ENCODE measurements around the gene GDPD3. TPM values are rescaled to one million over a fixed set of nuclear protein-coding genes. Genes with fewer than 3 reads are reported as not detected.

The GDPD3 gene
- total and polyA plus RNA-seq, 2 of the 13 experiments (the other 11 are each of a cell fraction or from before 2014, with no cell fraction given) = 18.7 to 20.6 TPM

DNA sequence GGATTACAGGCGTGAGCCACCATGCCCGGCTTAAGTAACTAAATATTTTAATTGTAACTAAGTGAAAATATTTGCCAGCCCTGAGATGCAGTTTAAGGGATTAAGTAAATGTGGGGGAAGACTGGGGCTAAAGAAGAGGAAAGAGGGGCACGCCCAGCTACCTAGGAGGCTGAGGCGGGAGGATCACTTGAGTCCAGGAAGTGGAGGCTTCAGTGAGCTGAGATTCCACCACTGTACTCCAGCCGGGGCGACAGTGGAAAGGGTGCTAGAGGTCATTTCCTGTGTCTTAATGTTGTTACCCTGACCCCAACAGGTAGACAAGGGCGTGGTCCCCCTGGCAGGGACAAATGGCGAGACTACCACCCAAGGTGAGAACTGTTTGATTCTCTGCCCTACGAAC lies 45.0 kb downstream of the GDPD3 start:
- no peaks in the 10 kb centered on the region for H3K9me3 ChIP-seq (ENCODE audit: low read length)
- H4K20me1 ChIP-seq (ENCODE audit: insufficient read depth, low read length) = peaks cover 71% of the 10 kb centered on the region
- peak overlapping the region in 2 of 3 experiments; percentile 16 to 47; a peak in 4 of 6 replicates for H3K4me3 ChIP-seq (replicated peaks in 1 of 3; ENCODE audit: insufficient read depth in 1 of 3, low read depth in 2 of 3, low read length in 3 of 3)
- no peak overlapping the region for H2AFZ ChIP-seq (ENCODE audit: low read length)
- WGBS (ENCODE audit: low lambda C conversion rate) = 96% methylated on average over 9 of the region's 9 CpGs
- FAIRE-seq (no peak), DNase-seq (ENCODE audit: low spot score) (no peak), ATAC-seq (no peak)
- in situ Hi-C loops (cut with HindIII; ENCODE audit: extremely low pct_ligation_motif_present, low pct_unique_long_range_greater_than_20kb) = no loop called here
- peaks cover 35 to 57% of the 10 kb centered on the region in 2 experiments for H3K36me3 ChIP-seq (replicated peaks in 1 of 2; ENCODE audit: control insufficient read depth in 1 of 2, insufficient read depth in 2 of 2, low read length in 2 of 2)
- H3K27ac ChIP-seq (ENCODE audit: extremely low read length, insufficient read depth, low read length) = peak overlapping the region; percentile 32
- H3K79me2 ChIP-seq (ENCODE audit: insufficient read depth, low read length) = peaks cover 56% of the 10 kb centered on the region
- CTCF ChIA-PET (ENCODE audit: low intra/inter-chr PET ratio, low total read pairs) = interaction anchor here (0.6 to 2.2 kb wide), 3 partner anchors 23 to 43 kb away, joined by 3 to 9 read pairs (median 4); partner anchors contain the start of gene TBX6
- POLR2A ChIA-PET = interaction anchor here (9.1 kb wide), 1 partner anchor 23 kb away, joined by 120 read pairs; the partner anchor contains the start of gene TBX6
- H3K27me3 ChIP-seq (ENCODE audit: control insufficient read depth in 1 of 2, insufficient read depth in 2 of 2, low read length in 2 of 2) = peaks cover 0 to 2% of the 10 kb centered on the region in 2 experiments; a peak in 1 of 5 replicates
- no TSS peak for BruUV-seq (replicated peaks)
- peak overlapping the region; percentile 99 for H3K4me2 ChIP-seq (ENCODE audit: low read depth, low read length)
- intact Hi-C loops (cut with micrococcal nuclease; ENCODE audit: unreplicated experiment) = loop anchor here (5.0 kb wide), 1 partner anchor 679 kb away; the partner anchor contains the start of gene PHKG2
- peak overlapping the region; percentile 90; the same call in 1 of the 2 replicates for H3K9ac ChIP-seq (ENCODE audit: insufficient read depth, low read depth, low read length)
- H3K4me1 ChIP-seq (ENCODE audit: insufficient read depth, low read length) = peaks cover 61% of the 10 kb centered on the region
- TF ChIP-seq, protein P1, sequence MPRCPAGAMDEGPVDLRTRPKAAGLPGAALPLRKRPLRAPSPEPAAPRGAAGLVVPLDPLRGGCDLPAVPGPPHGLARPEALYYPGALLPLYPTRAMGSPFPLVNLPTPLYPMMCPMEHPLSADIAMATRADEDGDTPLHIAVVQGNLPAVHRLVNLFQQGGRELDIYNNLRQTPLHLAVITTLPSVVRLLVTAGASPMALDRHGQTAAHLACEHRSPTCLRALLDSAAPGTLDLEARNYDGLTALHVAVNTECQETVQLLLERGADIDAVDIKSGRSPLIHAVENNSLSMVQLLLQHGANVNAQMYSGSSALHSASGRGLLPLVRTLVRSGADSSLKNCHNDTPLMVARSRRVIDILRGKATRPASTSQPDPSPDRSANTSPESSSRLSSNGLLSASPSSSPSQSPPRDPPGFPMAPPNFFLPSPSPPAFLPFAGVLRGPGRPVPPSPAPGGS (CRISPR knock-in tag; IDR thresholded peaks at IDR 0.05) = no peak
- TF ChIP-seq ZNF747 (CRISPR knock-in tag; IDR thresholded peaks at IDR 0.05; ENCODE audit: borderline replicate concordance) (no peak), ZBED4 (CRISPR knock-in tag; IDR thresholded peaks at IDR 0.05; ENCODE audit: borderline replicate concordance) (no peak), POLR2AphosphoS2 (IDR thresholded peaks at IDR 0.05; ENCODE audit: low read depth, low read length) (no peak), ZBTB1 (CRISPR knock-in tag; IDR thresholded peaks at IDR 0.05; ENCODE audit: borderline replicate concordance) (no peak), ISX (CRISPR knock-in tag; conservative IDR thresholded peaks at IDR 0.05) (no peak), IKZF4 (CRISPR knock-in tag; IDR thresholded peaks at IDR 0.05; ENCODE audit: borderline replicate concordance, low read depth, not compliant biosample characterization) (no peak), NFATC3 (CRISPR knock-in tag; IDR thresholded peaks at IDR 0.05) (no peak), ZNF230 (CRISPR knock-in tag; IDR thresholded peaks at IDR 0.05) (no peak), ZBTB38 (CRISPR knock-in tag; IDR thresholded peaks at IDR 0.05) (peak; percentile 35; the same call in 1 of the 2 replicates), RXRA (CRISPR knock-in tag; IDR thresholded peaks at IDR 0.05) (0 out of 2 replicates have a peak, but pooled peaks have one; percentile 17), ZNF674 (CRISPR knock-in tag; IDR thresholded peaks at IDR 0.05; ENCODE audit: low read depth) (no peak), ARNTL (CRISPR knock-in tag; IDR thresholded peaks at IDR 0.05) (no peak), ZNF772 (CRISPR knock-in tag; IDR thresholded peaks at IDR 0.05) (no peak), SMAD3 (CRISPR knock-in tag; IDR thresholded peaks at IDR 0.05) (no peak), KAT7 (CRISPR knock-in tag; IDR thresholded peaks at IDR 0.05; ENCODE audit: borderline replicate concordance) (no peak), SP4 (CRISPR knock-in tag; IDR thresholded peaks at IDR 0.05) (0 out of 2 replicates have a peak, but pooled peaks have one; percentile 10), FOXA3 (CRISPR knock-in tag; IDR thresholded peaks at IDR 0.05) (no peak)
- TF ChIP-seq, protein P2, sequence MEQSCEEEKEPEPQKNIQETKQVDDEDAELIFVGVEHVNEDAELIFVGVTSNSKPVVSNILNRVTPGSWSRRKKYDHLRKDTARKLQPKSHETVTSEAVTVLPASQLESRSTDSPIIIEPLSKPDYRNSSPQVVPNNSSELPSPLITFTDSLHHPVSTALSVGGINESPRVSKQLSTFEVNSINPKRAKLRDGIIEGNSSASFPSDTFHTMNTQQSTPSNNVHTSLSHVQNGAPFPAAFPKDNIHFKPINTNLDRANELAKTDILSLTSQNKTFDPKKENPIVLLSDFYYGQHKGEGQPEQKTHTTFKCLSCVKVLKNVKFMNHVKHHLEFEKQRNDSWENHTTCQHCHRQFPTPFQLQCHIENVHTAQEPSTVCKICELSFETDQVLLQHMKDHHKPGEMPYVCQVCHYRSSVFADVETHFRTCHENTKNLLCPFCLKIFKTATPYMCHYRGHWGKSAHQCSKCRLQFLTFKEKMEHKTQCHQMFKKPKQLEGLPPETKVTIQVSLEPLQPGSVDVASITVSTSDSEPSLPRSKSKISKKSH (CRISPR knock-in tag; IDR thresholded peaks at IDR 0.05; ENCODE audit: borderline replicate concordance) = 0 out of 2 replicates have a peak, but pooled peaks have one; percentile 60

Data from HepG2 (cell line).